Bronchial epithelial cell (primary cell): ENCODE measurements around the gene TFDP1. TPM values are rescaled to one million over a fixed set of nuclear protein-coding genes. Genes with fewer than 3 reads are reported as not detected.
"Not testable (repeated sequence)": the region's sequence is repeated elsewhere in the genome, so short reads cannot be mapped to it uniquely, and the experiment has no call there.

Source experiments
- DNase-seq: peaks from one replicate; pipeline ENCODE4 v3.0.0-alpha.2; 2010; ENCODE audit warnings: low read depth
- FAIRE-seq: peaks from 2 replicates; lab custom pipeline; 2011; peaks lifted over from hg19 to GRCh38; lab: Jason Lieb, UNC
- H3K27me3 ChIP-seq: 2 replicates; pipeline ENCODE4 v1.5.1; 2011; ENCODE audit warnings: low read length; ENCODE audit not compliant: control insufficient read depth, insufficient read depth
- H3K36me3 ChIP-seq: 2 replicates; pipeline ENCODE4 v1.5.1; 2011; ENCODE audit warnings: low read length; ENCODE audit not compliant: control insufficient read depth, insufficient read depth
- H3K4me3 ChIP-seq: 2 replicates; pipeline ENCODE4 v1.5.1; 2011; ENCODE audit warnings: mild to moderate bottlenecking, low read depth, low read length, control low read depth
- CTCF ChIP-seq: IDR thresholded peaks from 2 replicates; pipeline ENCODE4 v1.5.1; 2011; ENCODE audit warnings: mild to moderate bottlenecking, moderate library complexity, low read length, control low read depth, inconsistent platforms; ENCODE audit not compliant: insufficient read depth, severe bottlenecking
- total RNA-seq: library from RNA; depleted of rRNA; stranded (reverse); fragments of >200 nt; gene quantifications from 2 replicates; pipeline ENCODE4 v1.2.1, GENCODE V29; 2014

The TFDP1 gene
- total RNA-seq, 1 donor from 2014 or later: 32.6 TPM

- FAIRE-seq (no peak), DNase-seq (no peak)
- no peak for TF ChIP-seq CTCF
- Histone ChIP-seq H3K4me3 (no peak overlapping the region), H3K36me3 (peaks cover 14% of the 10 kb centered on the region), H3K27me3 (no peaks in the 10 kb centered on the region)
Measured at GRCh38 chr13:113621046-113621445, 36.5 kb downstream of the TFDP1 start.

GRCh38 chr13:113621498-113621897 is 36.9 kb downstream of the TFDP1 start:
- not testable (repeated sequence) for H3K4me3 ChIP-seq, H3K27me3 ChIP-seq, DNase-seq, FAIRE-seq
- peaks cover 15% of the 10 kb centered on the region for H3K36me3 ChIP-seq
- peak; percentile 21 for TF ChIP-seq CTCF

- H3K36me3 ChIP-seq: peaks cover 16% of the 10 kb centered on the region
- not testable (repeated sequence) for H3K27me3 ChIP-seq, H3K4me3 ChIP-seq, DNase-seq, FAIRE-seq
Measured at GRCh38 chr13:113621986-113622550, 37.5 kb downstream of the TFDP1 start.

- no peaks in the 10 kb centered on the region for H3K27me3 ChIP-seq
- H3K36me3 ChIP-seq: peaks cover 18% of the 10 kb centered on the region
- no peak overlapping the region for H3K4me3 ChIP-seq
- DNase-seq (no peak), FAIRE-seq (no peak)
- TF ChIP-seq CTCF: no peak
Measured at GRCh38 chr13:113622791-113623490, 38.4 kb downstream of the TFDP1 start.

GRCh38 chr13:113623491-113624234 is 39.1 kb downstream of the TFDP1 start:
- Histone ChIP-seq H3K36me3 (peaks cover 22% of the 10 kb centered on the region), H3K4me3 (no peak overlapping the region), H3K27me3 (no peaks in the 10 kb centered on the region)
- TF ChIP-seq CTCF: no peak
- FAIRE-seq (no peak), DNase-seq (no peak)

GRCh38 chr13:113624235-113624587 is 39.7 kb downstream of the TFDP1 start:
- Histone ChIP-seq H3K27me3 (no peaks in the 10 kb centered on the region), H3K36me3 (peaks cover 23% of the 10 kb centered on the region), H3K4me3 (no peak overlapping the region)
- FAIRE-seq: peak; percentile 23
- TF ChIP-seq CTCF: no peak
- DNase-seq: no peak

GRCh38 chr13:113624640-113625304 is 40.2 kb downstream of the TFDP1 start:
- peak; percentile 96 for FAIRE-seq
- DNase-seq: not testable (repeated sequence)

More at GRCh38 chr13:113624640-113625304, 40.2 kb downstream of the TFDP1 start:
- not testable (repeated sequence) for H3K4me3 ChIP-seq, H3K27me3 ChIP-seq
- H3K36me3 ChIP-seq: peaks cover 21% of the 10 kb centered on the region
